ENCODE measurements around the gene CDC42BPA. TPM values are rescaled to one million over a fixed set of nuclear protein-coding genes. Genes with fewer than 3 reads are reported as not detected.
A peak's percentile ranks its signal among the peaks of the same experiment; 100 is the strongest.

The CDC42BPA gene
- total RNA-seq, 1 experiment from 2014 or later: 102 TPM

GRCh38 chr1:227364657-227365056 lies 46.4 kb upstream of the CDC42BPA start:
- Mint-ChIP-seq H3K9me3 (ENCODE audit: unreplicated experiment) (no peaks in the 10 kb centered on the region), H3K36me3 (ENCODE audit: insufficient read depth, unreplicated experiment) (no peaks in the 10 kb centered on the region), H3K4me3 (ENCODE audit: unreplicated experiment) (no peak overlapping the region), H3K27me3 (ENCODE audit: insufficient read depth, unreplicated experiment) (no peaks in the 10 kb centered on the region), H3K27ac (ENCODE audit: low read depth, unreplicated experiment) (no peak overlapping the region), H3K4me1 (ENCODE audit: insufficient read depth, unreplicated experiment) (no peaks in the 10 kb centered on the region)
- no TSS peak for BruUV-seq (replicated peaks)
- DNase-seq (ENCODE audit: unreplicated experiment): no peak
- POLR2A ChIA-PET: interaction anchor here (0.7 to 1.4 kb wide), 3 partner anchors 10 to 24 kb away, joined by 3 to 4 read pairs (median 3); no protein-coding TSS in a partner anchor
- no peak for TF ChIP-seq CTCF (IDR thresholded peaks at IDR 0.05; ENCODE audit: unreplicated experiment)
- intact Hi-C loops (cut with micrococcal nuclease): no loop called here
- CTCF ChIA-PET: interaction anchor here (0.8 kb wide), 2 partner anchors 11 to 64 kb away, joined by 4 to 5 read pairs; no protein-coding TSS in a partner anchor

GRCh38 chr1:227363825-227364224 lies 45.5 kb upstream of the CDC42BPA start:
- intact Hi-C loops (cut with micrococcal nuclease): no loop called here
- no peak for TF ChIP-seq CTCF (IDR thresholded peaks at IDR 0.05; ENCODE audit: unreplicated experiment)
- H3K4me3 Mint-ChIP-seq (ENCODE audit: unreplicated experiment): no peak overlapping the region
- no peak overlapping the region for H3K27ac Mint-ChIP-seq (ENCODE audit: low read depth, unreplicated experiment)
- no peak for DNase-seq (ENCODE audit: unreplicated experiment)
- BruUV-seq (replicated peaks): no TSS peak
- ChIA-PET POLR2A (interaction anchor here (0.7 to 1.4 kb wide), 2 partner anchors 10 to 25 kb away, joined by 3 to 4 read pairs; no protein-coding TSS in a partner anchor), CTCF (no interaction called here)
- no peaks in the 10 kb centered on the region for H3K4me1 Mint-ChIP-seq (ENCODE audit: insufficient read depth, unreplicated experiment)
- no peaks in the 10 kb centered on the region for H3K36me3 Mint-ChIP-seq (ENCODE audit: insufficient read depth, unreplicated experiment)
- H3K9me3 Mint-ChIP-seq (ENCODE audit: unreplicated experiment): no peaks in the 10 kb centered on the region
- no peaks in the 10 kb centered on the region for H3K27me3 Mint-ChIP-seq (ENCODE audit: insufficient read depth, unreplicated experiment)

DNA sequence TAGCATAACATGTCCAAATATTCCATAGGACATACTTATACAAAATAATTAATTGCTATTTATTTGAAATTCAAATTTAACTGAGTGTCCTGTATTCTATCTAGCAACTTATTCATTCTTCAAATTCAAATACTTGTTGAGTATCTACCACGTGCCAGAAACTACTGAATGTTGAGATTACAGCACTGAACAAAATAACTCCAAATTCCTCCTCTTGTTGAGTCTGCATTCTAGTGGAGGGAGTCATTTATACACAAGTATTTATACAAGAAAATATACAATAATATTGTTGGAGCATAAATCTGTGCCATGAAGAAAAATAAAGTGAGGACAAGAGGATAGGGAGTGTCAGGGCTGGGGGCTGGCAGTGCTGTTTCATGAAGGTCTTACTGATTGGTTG lies 43.7 kb upstream of the CDC42BPA start:
- intact Hi-C loops (cut with micrococcal nuclease): no loop called here
- Mint-ChIP-seq H3K36me3 (ENCODE audit: insufficient read depth, unreplicated experiment) (no peaks in the 10 kb centered on the region), H3K9me3 (ENCODE audit: unreplicated experiment) (no peaks in the 10 kb centered on the region), H3K27me3 (ENCODE audit: insufficient read depth, unreplicated experiment) (no peaks in the 10 kb centered on the region), H3K27ac (ENCODE audit: low read depth, unreplicated experiment) (no peak overlapping the region), H3K4me1 (ENCODE audit: insufficient read depth, unreplicated experiment) (peaks cover 8% of the 10 kb centered on the region), H3K4me3 (ENCODE audit: unreplicated experiment) (no peak overlapping the region)
- POLR2A ChIA-PET: no interaction called here
- CTCF ChIA-PET: no interaction called here
- TF ChIP-seq CTCF (IDR thresholded peaks at IDR 0.05; ENCODE audit: unreplicated experiment): no peak
- no TSS peak for BruUV-seq (replicated peaks)
- DNase-seq (ENCODE audit: unreplicated experiment): no peak

GRCh38 chr1:227357927-227358302 lies 39.6 kb upstream of the CDC42BPA start:
- Mint-ChIP-seq H3K4me1 (ENCODE audit: insufficient read depth, unreplicated experiment) (peaks cover 18% of the 10 kb centered on the region), H3K36me3 (ENCODE audit: insufficient read depth, unreplicated experiment) (no peaks in the 10 kb centered on the region), H3K27ac (ENCODE audit: low read depth, unreplicated experiment) (peak overlapping the region; percentile 62), H3K4me3 (ENCODE audit: unreplicated experiment) (no peak overlapping the region), H3K9me3 (ENCODE audit: unreplicated experiment) (no peaks in the 10 kb centered on the region), H3K27me3 (ENCODE audit: insufficient read depth, unreplicated experiment) (no peaks in the 10 kb centered on the region)
- TF ChIP-seq CTCF (IDR thresholded peaks at IDR 0.05; ENCODE audit: unreplicated experiment): no peak
- BruUV-seq (replicated peaks): no TSS peak
- ChIA-PET POLR2A (interaction anchor here (0.7 to 6.0 kb wide), 18 partner anchors 11 to 1087 kb away, joined by 3 to 68 read pairs (median 4); partner anchors contain the start of gene CDC42BPA), CTCF (interaction anchor here (0.6 to 2.1 kb wide), 10 partner anchors 10 to 124 kb away, joined by 3 to 12 read pairs (median 4); no protein-coding TSS in a partner anchor)
- no peak for DNase-seq (ENCODE audit: unreplicated experiment)
- intact Hi-C loops (cut with micrococcal nuclease): loop anchor here (1.0 kb wide), 2 partner anchors 14 to 41 kb away; no protein-coding TSS in a partner anchor
